ENCODE data around the gene KRT33A.
A peak's percentile ranks its signal among the peaks of the same experiment; 100 is the strongest.
"Not testable (repeated sequence)": the region's sequence is repeated elsewhere in the genome, so short reads cannot be mapped to it uniquely, and the experiment has no call there.

KRT33A gene

GRCh38 chr17:41360296-41360995 is 9.8 kb upstream of the KRT33A start:
- DNase-seq: no peak

DNA sequence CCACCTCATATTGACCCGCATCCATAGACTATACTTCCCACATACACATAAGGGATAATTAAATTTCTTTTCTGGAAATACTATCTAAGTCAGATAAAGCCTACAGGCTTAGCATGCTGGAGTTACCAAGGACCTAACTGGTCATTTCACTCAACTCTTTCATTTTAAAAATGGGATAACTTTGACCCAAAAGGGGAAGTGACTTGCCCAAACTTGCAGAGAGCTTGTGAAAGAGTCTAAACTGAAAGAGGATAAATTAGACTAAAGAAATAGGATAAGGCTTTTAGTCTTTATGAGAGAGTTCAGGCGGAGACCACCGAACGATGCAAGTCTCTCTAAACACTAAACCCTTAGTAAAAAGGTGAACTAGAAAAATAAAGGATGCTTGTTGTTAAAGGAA is 3.9 kb upstream of the KRT33A start:
- no peak for DNase-seq

DNA sequence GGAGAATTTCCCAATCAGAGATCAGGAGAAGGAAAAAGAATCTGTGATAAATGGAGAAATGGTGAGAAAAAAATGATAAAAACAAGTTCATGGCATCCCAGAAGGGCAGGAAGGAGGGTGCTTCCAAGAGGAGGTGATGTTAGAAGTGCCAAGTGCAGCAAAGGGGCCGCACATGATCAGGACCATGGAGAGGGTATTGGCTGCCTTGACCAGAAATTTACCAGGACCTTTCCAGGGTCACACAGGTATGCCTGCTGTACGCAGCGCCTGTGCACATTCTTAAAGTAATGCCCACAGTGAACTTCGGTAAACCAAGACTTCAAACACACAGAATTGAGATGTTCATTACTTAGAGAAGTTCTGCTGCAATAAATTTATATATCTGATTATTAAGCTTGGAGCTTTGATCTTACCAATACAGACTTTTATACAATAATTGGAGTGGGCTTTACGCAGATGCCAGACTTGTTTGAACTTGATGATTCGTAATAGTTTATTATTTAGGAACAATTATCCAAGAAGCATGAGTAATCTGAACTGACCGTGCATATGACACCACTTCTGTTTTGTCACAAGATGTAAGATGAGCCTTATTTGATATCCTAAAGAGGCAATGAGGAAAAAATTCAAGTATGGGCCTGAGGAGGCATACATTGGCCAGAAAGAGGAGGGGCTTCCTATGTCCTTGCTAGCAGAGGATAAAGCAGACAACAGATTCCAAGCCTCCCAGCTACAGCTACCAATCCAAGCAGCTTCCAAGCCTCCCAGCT is 2.2 kb upstream of the KRT33A start:
- no peak for DNase-seq

- DNase-seq: no peak
Observed at GRCh38 chr17:41351177-41351576, 549 bp upstream of the KRT33A start.

DNA sequence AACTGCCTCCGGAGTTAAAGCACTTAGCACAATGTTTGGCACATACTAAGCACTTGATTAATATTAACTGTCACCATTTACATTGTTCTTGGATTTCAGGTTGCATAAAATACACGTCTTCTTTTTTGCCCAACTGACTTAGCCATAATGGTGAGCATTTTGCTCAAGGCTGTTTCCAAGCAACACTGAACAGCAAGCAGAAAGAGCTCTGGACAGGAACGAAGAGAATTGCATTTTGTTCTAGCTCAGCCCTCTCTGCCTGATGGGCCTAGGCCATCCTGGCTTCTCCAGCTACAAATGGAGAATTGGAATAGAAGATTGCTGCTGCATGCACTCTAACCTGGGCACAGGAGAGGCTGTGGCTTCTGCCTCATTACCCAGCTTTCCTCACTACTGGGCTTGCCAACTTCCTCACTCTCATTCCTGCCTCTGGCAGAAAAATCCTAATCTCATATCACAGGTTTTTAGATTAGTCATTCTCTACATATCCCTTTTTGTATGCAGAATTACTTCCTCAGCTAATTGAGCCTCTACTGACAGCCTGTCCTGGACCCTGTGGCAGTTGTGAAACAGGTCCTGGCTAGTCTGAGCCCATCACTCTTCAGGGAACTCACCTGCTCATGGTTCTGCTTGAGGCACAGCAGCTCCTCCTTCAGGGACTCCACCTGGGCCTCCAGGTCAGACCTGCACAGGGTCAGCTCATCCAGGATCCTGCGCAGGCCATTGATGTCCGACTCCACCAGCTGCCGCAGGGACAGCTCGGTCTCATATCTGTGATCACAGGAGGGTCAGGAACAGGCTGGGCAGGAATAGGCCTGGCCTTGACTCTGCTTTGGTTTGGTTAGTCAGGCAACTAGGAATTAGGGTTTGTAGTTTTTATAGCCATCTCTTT is 2.5 kb downstream of the KRT33A start:
- no peak for DNase-seq

- DNase-seq: not testable (repeated sequence)
Observed at GRCh38 chr17:41346421-41346820, 4.2 kb downstream of the KRT33A start.

- DNase-seq: no peak
Observed at GRCh38 chr17:41345992-41346391, 4.6 kb downstream of the KRT33A start.

GRCh38 chr17:41343029-41343428 is 7.6 kb downstream of the KRT33A start:
- no peak for DNase-seq

GRCh38 chr17:41340934-41341861 is 9.4 kb downstream of the KRT33A start:
- DNase-seq: no peak

DNA sequence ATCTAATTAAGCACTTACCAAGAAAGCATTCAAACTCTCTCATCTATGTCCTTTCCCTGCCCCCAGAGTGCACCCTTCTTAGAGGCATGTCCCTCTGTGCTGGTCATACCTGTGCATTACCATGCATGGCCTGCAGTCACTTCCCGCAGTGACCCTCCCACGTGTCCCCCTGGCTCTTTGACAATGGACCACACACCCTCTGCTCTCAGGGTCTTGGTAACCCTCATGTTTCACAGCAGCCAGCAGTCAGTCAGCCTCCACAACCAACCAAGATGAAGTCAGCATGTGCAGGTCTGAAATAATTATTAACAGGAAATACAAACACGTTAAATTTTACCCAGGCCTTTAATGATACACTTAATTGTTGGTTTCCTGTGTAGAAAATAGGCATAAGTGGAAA is 10.1 kb downstream of the KRT33A start:
- DNase-seq: no peak

- DNase-seq: no peak
Observed at GRCh38 chr17:41339571-41340172, 11.0 kb downstream of the KRT33A start.

GRCh38 chr17:41338961-41339485 is 11.6 kb downstream of the KRT33A start:
- DNase-seq: no peak

DNA sequence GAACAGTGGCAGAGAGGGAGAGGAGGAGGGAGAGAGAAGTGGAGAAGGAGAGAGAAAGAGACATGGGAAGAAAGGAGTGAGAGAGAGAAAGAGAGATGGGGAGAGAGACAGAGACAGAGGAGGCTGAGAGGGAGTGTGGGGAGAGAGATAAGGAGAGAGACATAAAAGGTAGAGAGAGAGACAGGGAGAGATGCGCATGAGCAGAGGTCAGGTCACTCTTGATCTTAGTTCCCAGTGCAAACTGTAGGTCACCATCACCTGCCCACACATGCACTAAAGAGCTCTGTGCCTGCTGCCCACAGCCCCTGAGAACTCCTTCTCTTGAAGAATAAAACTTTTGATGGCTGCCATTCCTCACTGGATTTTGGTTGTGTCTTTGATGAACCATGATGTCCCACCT is 14.9 kb downstream of the KRT33A start:
- DNase-seq: no peak

DNA sequence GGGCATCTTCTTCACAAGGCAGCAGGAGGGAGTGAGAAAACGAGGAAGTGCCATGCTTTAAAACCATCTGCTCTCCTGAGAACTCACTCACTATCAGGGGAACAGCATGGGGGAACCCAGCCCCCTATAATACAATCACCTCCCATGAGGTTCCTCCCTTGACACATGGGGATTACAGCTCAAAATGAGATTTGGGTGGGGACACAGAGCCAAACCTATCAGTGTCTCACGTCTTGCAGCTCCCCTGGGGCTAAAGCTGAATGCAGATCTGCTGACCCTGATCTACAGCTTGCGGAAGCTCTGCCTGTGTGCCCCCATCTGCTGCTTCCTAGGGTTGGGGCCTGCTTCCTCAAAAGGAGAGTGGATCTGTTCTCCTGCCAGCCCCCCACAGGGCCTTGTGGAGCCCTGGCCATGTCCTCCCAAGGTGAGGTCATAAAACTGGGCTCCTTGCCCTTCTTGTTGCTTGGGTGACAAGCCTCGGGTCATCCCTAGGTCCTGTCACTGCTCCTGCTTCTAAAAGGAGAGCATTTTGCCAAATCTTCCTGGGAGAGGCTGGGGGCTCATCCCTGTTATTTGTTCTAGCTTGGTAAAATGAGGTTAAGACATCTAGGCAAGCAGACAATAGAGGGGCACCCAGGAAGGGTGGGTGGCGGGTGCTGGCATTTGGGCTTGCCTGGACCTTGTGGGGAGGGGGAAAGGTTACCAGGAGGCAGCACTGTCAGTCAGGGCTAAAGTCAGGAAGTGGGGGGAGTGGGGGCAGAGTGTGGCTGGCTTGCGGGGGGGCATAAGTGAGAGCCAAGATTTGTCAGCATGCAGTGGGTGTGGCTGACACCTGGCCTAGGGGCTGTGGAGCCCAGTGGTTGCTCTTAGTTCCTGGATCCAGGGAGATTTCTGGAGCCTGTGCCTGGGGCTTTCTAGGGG is 16.0 kb downstream of the KRT33A start:
- DNase-seq: no peak

DNA sequence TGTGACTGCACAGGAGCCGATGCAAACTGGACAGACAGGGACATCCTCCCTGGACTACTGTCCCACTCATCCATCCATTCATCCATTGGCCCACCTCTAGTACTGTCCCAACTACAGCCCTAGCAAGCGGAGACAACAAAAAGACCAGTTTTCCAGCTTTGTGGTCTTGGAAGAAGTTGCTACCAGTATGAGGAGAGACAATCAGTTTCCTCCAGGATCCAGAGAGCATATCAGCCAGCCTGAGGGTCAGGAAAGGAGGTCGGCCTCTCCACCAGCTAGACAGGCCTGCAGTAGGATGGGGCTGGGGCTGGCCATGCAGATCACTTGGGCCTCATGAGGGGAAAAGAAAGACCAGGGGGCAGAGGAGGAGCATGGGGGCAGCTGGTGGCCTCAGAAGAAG is 16.8 kb downstream of the KRT33A start:
- no peak for DNase-seq

- DNase-seq: no peak
Observed at GRCh38 chr17:41333098-41333497, 17.5 kb downstream of the KRT33A start.

DNA sequence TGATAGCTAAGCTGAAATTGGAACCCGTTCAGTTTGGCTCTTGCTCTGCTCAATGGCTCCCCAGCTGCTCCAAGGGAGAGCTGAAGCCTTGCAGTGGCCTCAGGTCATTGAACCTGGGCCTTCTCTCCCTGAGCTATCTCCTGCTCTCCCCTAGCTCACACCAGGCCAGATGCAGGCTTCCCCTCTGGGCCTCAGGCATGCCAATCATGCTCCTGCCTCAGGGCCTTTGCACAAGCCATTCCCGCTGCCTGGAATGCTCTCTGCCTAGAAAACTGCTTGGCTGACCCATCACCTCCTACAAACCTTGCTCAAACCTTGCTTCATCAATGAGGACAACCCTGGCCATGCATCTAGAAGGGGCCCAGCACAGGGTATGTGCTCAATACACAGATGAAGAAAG is 18.4 kb downstream of the KRT33A start:
- no peak for DNase-seq

GRCh38 chr17:41331606-41332005 is 19.0 kb downstream of the KRT33A start:
- no peak for DNase-seq

- DNase-seq: peak; percentile 44
Observed at GRCh38 chr17:41329279-41329948, 21.2 kb downstream of the KRT33A start.

DNA sequence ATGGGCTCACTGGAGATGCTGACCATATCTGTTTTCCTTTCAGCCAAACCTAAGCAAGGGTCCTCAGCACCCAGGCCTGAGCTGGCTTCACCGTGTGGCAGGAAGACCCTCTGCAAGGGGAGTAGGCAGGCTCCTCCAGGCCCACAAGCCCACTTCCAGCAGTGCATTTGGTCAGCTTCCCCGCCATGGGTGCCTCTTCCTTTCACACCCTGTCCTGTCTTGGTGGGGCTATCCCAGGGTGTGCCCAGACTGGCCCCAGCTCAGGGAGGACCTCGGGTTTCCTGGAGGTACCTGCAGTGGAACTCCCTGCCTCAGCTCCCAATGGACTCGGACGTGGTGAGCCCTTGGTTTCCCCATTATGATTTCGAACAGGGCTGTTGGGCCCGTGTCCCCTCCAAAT is 22.4 kb downstream of the KRT33A start:
- DNase-seq: no peak
